HG03108 (cell line): ENCODE data around the gene CNPY2.
"Not testable (repeated sequence)": the region's sequence is repeated elsewhere in the genome, so short reads cannot be mapped to it uniquely, and the experiment has no call there.

Experiments used
- ATAC-seq: cut with Tn5 transposase; IDR thresholded peaks from one replicate; pipeline ENCODE4 v1.9.1; 2021; ENCODE audit warnings: moderate library complexity; ENCODE audit not compliant: unreplicated experiment

The CNPY2 gene

GRCh38 chr12:56299308-56299852, 16.4 kb downstream of the CNPY2 start:
- no peak for ATAC-seq

GRCh38 chr12:56298828-56299227, 17.0 kb downstream of the CNPY2 start:
- ATAC-seq, result no peak

GRCh38 chr12:56297400-56297799, 18.4 kb downstream of the CNPY2 start:
- no peak for ATAC-seq

- no peak for ATAC-seq
Observed at GRCh38 chr12:56296295-56296694, 19.5 kb downstream of the CNPY2 start.

- no peak for ATAC-seq
Observed at GRCh38 chr12:56293795-56294194, 22.0 kb downstream of the CNPY2 start.

- no peak for ATAC-seq
Observed at GRCh38 chr12:56288705-56289387, 26.9 kb downstream of the CNPY2 start.

GRCh38 chr12:56286044-56286830, 29.6 kb downstream of the CNPY2 start:
- no peak for ATAC-seq

- not testable (repeated sequence) for ATAC-seq
Observed at GRCh38 chr12:56284263-56284662, 31.5 kb downstream of the CNPY2 start.

- no peak for ATAC-seq
Observed at GRCh38 chr12:56282579-56282978, 33.2 kb downstream of the CNPY2 start.

- no peak for ATAC-seq
Observed at GRCh38 chr12:56282030-56282429, 33.8 kb downstream of the CNPY2 start.

GRCh38 chr12:56280849-56281248, 34.9 kb downstream of the CNPY2 start:
- ATAC-seq, result no peak

- no peak for ATAC-seq
Observed at GRCh38 chr12:56278905-56279304, 36.9 kb downstream of the CNPY2 start.

- no peak for ATAC-seq
Observed at GRCh38 chr12:56274299-56274698, 41.5 kb downstream of the CNPY2 start.

- ATAC-seq, result not testable (repeated sequence)
Observed at GRCh38 chr12:56272468-56272867, 43.3 kb downstream of the CNPY2 start.

- ATAC-seq, result no peak
Observed at GRCh38 chr12:56271031-56271430, 44.8 kb downstream of the CNPY2 start.

GRCh38 chr12:56267443-56268071, 48.2 kb downstream of the CNPY2 start:
- no peak for ATAC-seq

- peak; percentile 85 for ATAC-seq
Observed at GRCh38 chr12:56266693-56267442, 48.9 kb downstream of the CNPY2 start, which contains the start of gene COQ10A. COQ10A (plus strand) TSS chr12:56266942; CDS start chr12:56267119, 177 bp downstream.

GRCh38 chr12:56266068-56266692, 49.6 kb downstream of the CNPY2 start:
- ATAC-seq, result not testable (repeated sequence)

GRCh38 chr12:56262955-56263354, 52.8 kb downstream of the CNPY2 start:
- ATAC-seq, result not testable (repeated sequence)

GRCh38 chr12:56261503-56262232, 54.1 kb downstream of the CNPY2 start:
- ATAC-seq, result no peak
